AG04450 (cell line): ENCODE measurements around the gene NOL4L. TPM values are rescaled to one million over a fixed set of nuclear protein-coding genes. Genes with fewer than 3 reads are reported as not detected.

ENCODE experiments used
- CTCF ChIA-PET: fragments of 300-600, 350-600 bp; formaldehyde crosslinking; extraction: SDS; loops from one replicate; lab custom pipeline; 2022; ENCODE audit warnings: antibody characterized with exemption, inconsistent platforms; lab: Charles Lee
- POLR2A ChIA-PET: fragments of 350-600 bp; formaldehyde crosslinking; extraction: SDS; loops from one replicate; lab custom pipeline; 2021; ENCODE audit warnings: antibody characterized with exemption, inconsistent platforms; lab: Yijun Ruan, JAX
- DNase-seq: peaks from one replicate; pipeline ENCODE4 v3.0.0-alpha.2; 2011; ENCODE audit warnings: low read depth, low spot score
- H3K27ac ChIP-seq: one replicate; pipeline ENCODE4 v1.5.1; 2012; ENCODE audit warnings: low read depth, low read length, control low read depth
- H3K27me3 ChIP-seq: one replicate; pipeline ENCODE4 v1.6.0; 2012; ENCODE audit warnings: low read length; ENCODE audit not compliant: control insufficient read depth, insufficient read depth
- H3K4me3 ChIP-seq: 2 replicates; pipeline ENCODE4 v1.5.1; 2011; ENCODE audit warnings: mild to moderate bottlenecking, low read depth, low read length, control low read depth
- H3K9me3 ChIP-seq: 2 replicates; pipeline ENCODE4 v1.5.1; 2012; ENCODE audit warnings: low read length; ENCODE audit not compliant: control insufficient read depth, insufficient read depth
- CTCF ChIP-seq: IDR thresholded peaks from 2 replicates; pipeline ENCODE4 v1.5.1; 2011; ENCODE audit warnings: low read depth, low read length, control low read depth, inconsistent platforms
- polyA plus RNA-seq: library from polyadenylated mRNA; depleted of rRNA; stranded (reverse); fragments of >200 nt; gene quantifications from 2 replicates; pipeline ENCODE4 v1.2.3, GENCODE V29; 2011

NOL4L gene
- polyA plus RNA-seq, 1 experiment = 6.7 TPM

- peaks cover 17% of the 10 kb centered on the region for H3K27me3 ChIP-seq
- H3K27ac ChIP-seq = no peak overlapping the region
- ChIA-PET CTCF (interaction anchor here (0.5 to 1.0 kb wide), 4 partner anchors 19 to 225 kb away, joined by 3 to 4 read pairs (median 3); no protein-coding TSS in a partner anchor), POLR2A (no interaction called here)
- no peak for TF ChIP-seq CTCF
- H3K4me3 ChIP-seq = no peak overlapping the region
- H3K9me3 ChIP-seq = no peaks in the 10 kb centered on the region; the same call in 1 of the 2 replicates
- no peak for DNase-seq
Measured at GRCh38 chr20:32624687-32625345, 39.7 kb upstream of the NOL4L start.

- CTCF ChIA-PET = no interaction called here
- Histone ChIP-seq H3K4me3 (no peak overlapping the region), H3K27me3 (peaks cover 24% of the 10 kb centered on the region), H3K27ac (no peak overlapping the region), H3K9me3 (peaks cover 2% of the 10 kb centered on the region; the same call in 1 of the 2 replicates)
- POLR2A ChIA-PET = no interaction called here
- DNase-seq = no peak
- no peak for TF ChIP-seq CTCF
Measured at GRCh38 chr20:32623667-32624157, 38.6 kb upstream of the NOL4L start.

- ChIA-PET POLR2A (no interaction called here), CTCF (no interaction called here)
- Histone ChIP-seq H3K9me3 (peaks cover 2% of the 10 kb centered on the region; the same call in 1 of the 2 replicates), H3K4me3 (no peak overlapping the region), H3K27me3 (peaks cover 29% of the 10 kb centered on the region), H3K27ac (no peak overlapping the region)
- TF ChIP-seq CTCF = no peak
- DNase-seq = no peak
Measured at GRCh38 chr20:32622585-32623468, 37.7 kb upstream of the NOL4L start.

GRCh38 chr20:32621891-32622584 is 36.9 kb upstream of the NOL4L start:
- Histone ChIP-seq H3K9me3 (peaks cover 2% of the 10 kb centered on the region; the same call in 1 of the 2 replicates), H3K27me3 (peaks cover 32% of the 10 kb centered on the region), H3K4me3 (no peak overlapping the region), H3K27ac (no peak overlapping the region)
- TF ChIP-seq CTCF = no peak
- ChIA-PET POLR2A (no interaction called here), CTCF (no interaction called here)
- DNase-seq = no peak
